H9 (cell line): ENCODE measurements around the gene TSSK6. TPM values are rescaled to one million over a fixed set of nuclear protein-coding genes. Genes with fewer than 3 reads are reported as not detected.
A peak's percentile ranks its signal among the peaks of the same experiment; 100 is the strongest.

ENCODE experiments used
- DNase-seq: peaks from one replicate; pipeline ENCODE4 v3.0.0-alpha.2; 2017
- H2AFZ ChIP-seq: one replicate; pipeline ENCODE4 v1.6.1; 2013; ENCODE audit warnings: mild to moderate bottlenecking, low read length, control low read depth, moderate library complexity
- H2AK5ac ChIP-seq: 2 replicates; pipeline ENCODE4 v1.6.1; 2013; ENCODE audit warnings: low read length, control low read depth, mixed read lengths; ENCODE audit not compliant: insufficient read length
- H2BK120ac ChIP-seq: one replicate; pipeline ENCODE4 v1.6.1; 2013; ENCODE audit warnings: low read depth, mild to moderate bottlenecking, low read length, control low read depth, inconsistent platforms; ENCODE audit not compliant: poor library complexity, severe bottlenecking
- H2BK12ac ChIP-seq: 2 replicates; pipeline ENCODE4 v1.6.1; 2013; ENCODE audit warnings: low read length, control low read depth, mixed read lengths, low read depth; ENCODE audit not compliant: insufficient read length
- H2BK15ac ChIP-seq: 2 replicates; pipeline ENCODE4 v1.6.1; 2013; ENCODE audit warnings: low read depth, low read length, control low read depth
- H2BK20ac ChIP-seq: one replicate; pipeline ENCODE4 v1.6.1; 2013; ENCODE audit warnings: low read depth, mild to moderate bottlenecking, low read length, control low read depth, inconsistent platforms; ENCODE audit not compliant: poor library complexity, severe bottlenecking
- H2BK5ac ChIP-seq: 2 replicates; pipeline ENCODE4 v1.6.1; 2013; ENCODE audit warnings: low read length, control low read depth, mixed read lengths; ENCODE audit not compliant: insufficient read length
- H3K14ac ChIP-seq: 2 replicates; pipeline ENCODE4 v1.6.1; 2013; ENCODE audit warnings: low read length, control low read depth; ENCODE audit not compliant: insufficient read depth
- H3K18ac ChIP-seq: 2 replicates; pipeline ENCODE4 v1.6.1; 2013; ENCODE audit warnings: low read depth, mild to moderate bottlenecking, mixed read lengths, low read length, control low read depth; ENCODE audit not compliant: insufficient read length
- H3K23ac ChIP-seq: 2 replicates; pipeline ENCODE4 v1.6.1; 2013; ENCODE audit warnings: low read length, control low read depth, mixed read lengths, low read depth; ENCODE audit not compliant: insufficient read length
- H3K23me2 ChIP-seq: 2 replicates; pipeline ENCODE4 v1.6.1; 2013; ENCODE audit warnings: low read depth, mild to moderate bottlenecking, mixed read lengths, low read length, control low read depth; ENCODE audit not compliant: insufficient read length, poor library complexity, severe bottlenecking
- H3K27ac ChIP-seq: 2 replicates; pipeline ENCODE4 v1.5.1; 2013; ENCODE audit warnings: low read length, control low read depth, mixed read lengths, low read depth; ENCODE audit not compliant: insufficient read length
- H3K27me3 ChIP-seq: 2 replicates; pipeline ENCODE4 v1.6.1; 2013; ENCODE audit warnings: low read length, control low read depth, inconsistent platforms; ENCODE audit not compliant: insufficient read depth
- H3K4ac ChIP-seq: 2 replicates; pipeline ENCODE4 v1.6.1; 2013; ENCODE audit warnings: low read depth, mild to moderate bottlenecking, control low read depth, inconsistent platforms, low read length, moderate library complexity
- H3K4me1 ChIP-seq: 2 replicates; pipeline ENCODE4 v1.6.1; 2013; ENCODE audit warnings: low read length, control low read depth, inconsistent platforms; ENCODE audit not compliant: insufficient read depth
- H3K4me2 ChIP-seq: 2 replicates; pipeline ENCODE4 v1.6.1; 2013; ENCODE audit warnings: low read length, control low read depth, mixed read lengths; ENCODE audit not compliant: insufficient read length, insufficient read depth
- H3K56ac ChIP-seq: 2 replicates; pipeline ENCODE4 v1.6.1; 2013; ENCODE audit warnings: low read depth, mild to moderate bottlenecking, mixed read lengths, low read length, control low read depth; ENCODE audit not compliant: insufficient read length
- H3K79me1 ChIP-seq: 2 replicates; pipeline ENCODE4 v1.6.1; 2013; ENCODE audit warnings: low read depth, mild to moderate bottlenecking, moderate library complexity, low read length, control low read depth, inconsistent platforms; ENCODE audit not compliant: insufficient read depth, poor library complexity, severe bottlenecking
- H3K79me2 ChIP-seq: 2 replicates; pipeline ENCODE4 v1.6.1; 2013; ENCODE audit warnings: low read length, control low read depth, inconsistent platforms; ENCODE audit not compliant: insufficient read depth
- H3K9ac ChIP-seq: 2 replicates; pipeline ENCODE4 v1.6.1; 2013; ENCODE audit warnings: low read length, control low read depth, mixed read lengths; ENCODE audit not compliant: insufficient read length; ENCODE audit errors: extremely low read depth
- H3K9me3 ChIP-seq: one replicate; pipeline ENCODE4 v1.6.1; 2013; ENCODE audit warnings: low read depth, low read length, inconsistent platforms; ENCODE audit not compliant: control insufficient read depth
- H3T11ph ChIP-seq: one replicate; pipeline ENCODE4 v1.6.1; 2013; ENCODE audit warnings: mild to moderate bottlenecking, low read length, control low read depth, inconsistent platforms
- H4K20me1 ChIP-seq: one replicate; pipeline ENCODE4 v1.6.1; 2013; ENCODE audit not compliant: control insufficient read depth, insufficient read length, insufficient read depth
- H4K5ac ChIP-seq: 2 replicates; pipeline ENCODE4 v1.6.1; 2013; ENCODE audit warnings: low read depth, mild to moderate bottlenecking, mixed read lengths, low read length, control low read depth; ENCODE audit not compliant: insufficient read length
- H4K8ac ChIP-seq: replicated peaks from 2 replicates; pipeline ENCODE4 v1.6.1; 2013; ENCODE audit warnings: low read length, control low read depth, mixed read lengths, low read depth; ENCODE audit not compliant: insufficient read length
- H4K91ac ChIP-seq: 2 replicates; pipeline ENCODE4 v1.6.1; 2013; ENCODE audit warnings: low read depth, mild to moderate bottlenecking, moderate library complexity, mixed read lengths, low read length, control low read depth; ENCODE audit not compliant: insufficient read length
- H3K27ac Mint-ChIP-seq, 3 experiments: 2 replicates in 2 of 3; 3 replicates in 1 of 3; pipeline ENCODE4 v1.8.0; 2020 to 2021; ENCODE audit warnings: mixed read lengths in 3 of 3, mild to moderate bottlenecking in 1 of 3, moderate library complexity in 1 of 3
- H3K27me3 Mint-ChIP-seq: 2 replicates; pipeline ENCODE4 v1.8.0; 2021; ENCODE audit warnings: low read depth, mild to moderate bottlenecking, moderate library complexity, mixed read lengths
- H3K36me3 Mint-ChIP-seq, 3 experiments: 2 replicates in 2 of 3; 3 replicates in 1 of 3; pipeline ENCODE4 v1.8.0; 2020 to 2021; ENCODE audit warnings: low read depth in 3 of 3, mixed read lengths in 3 of 3; ENCODE audit not compliant: insufficient read depth in 1 of 3
- H3K4me1 Mint-ChIP-seq, 2 experiments: 2 replicates each; pipeline ENCODE4 v1.8.0; 2020; ENCODE audit warnings: mixed read lengths in 2 of 2
- H3K4me3 Mint-ChIP-seq, 2 experiments: 2 replicates in 1 of 2; 3 replicates in 1 of 2; pipeline ENCODE4 v1.8.0; 2020 to 2021; ENCODE audit warnings: mild to moderate bottlenecking in 2 of 2, mixed read lengths in 2 of 2, moderate library complexity in 1 of 2
- H3K9me3 Mint-ChIP-seq, 2 experiments: 2 replicates in 1 of 2; 3 replicates in 1 of 2; pipeline ENCODE4 v1.8.0; 2020; ENCODE audit warnings: mild to moderate bottlenecking in 2 of 2, mixed read lengths in 2 of 2, moderate library complexity in 1 of 2
- CTCF ChIP-seq: fragments of 200-600 bp; sonication (generic); conservative IDR thresholded peaks from 3 replicates; pipeline ENCODE4 v1.8.0; 2021; ENCODE audit warnings: antibody characterized with exemption, mild to moderate bottlenecking
- WGBS: extraction: QIAGEN DNeasy Blood & Tissue Kit; methylation state at CpG from one replicate; pipeline ENCODE4 v1.1.7; 2013; ENCODE audit warnings: missing lambda C conversion rate, low lambda C conversion rate, mixed read lengths; ENCODE audit not compliant: insufficient read length; ENCODE audit errors: extremely low coverage; 5-methylcytosine and 5-hydroxymethylcytosine counted together
- total RNA-seq: library from RNA; stranded (reverse); gene quantifications from 2 replicates; pipeline ENCODE4 v1.2.1, GENCODE V29; 2021

TSSK6 gene
- total RNA-seq, 1 experiment from 2014 or later: 2.6 TPM

- H2BK20ac ChIP-seq: no peak overlapping the region
- TF ChIP-seq CTCF: no peak
- Mint-ChIP-seq H3K4me1 (peaks cover 3 to 12% of the 10 kb centered on the region in 2 experiments), H3K4me3 (no peak overlapping the region), H3K27ac (peak overlapping the region in 2 of 3 experiments; percentile 36 to 90; a peak in 2 of 7 replicates), H3K36me3 (peaks cover 23 to 56% (median 48%) of the 10 kb centered on the region in 3 experiments), H3K27me3 (peaks cover 4% of the 10 kb centered on the region; the same call in 1 of the 2 replicates), H3K9me3 (no peaks in the 10 kb centered on the region)
- no peaks in the 10 kb centered on the region for H3K4me1 ChIP-seq
- H3K14ac ChIP-seq: no peak overlapping the region
- no CpG with 5 or more reads among the region's 8 CpGs for WGBS
- H3K79me2 ChIP-seq: no peaks in the 10 kb centered on the region
- H3K79me1 ChIP-seq: no peaks in the 10 kb centered on the region
- no peak for DNase-seq
- no peak overlapping the region for H3K18ac ChIP-seq
- no peak overlapping the region for H2BK15ac ChIP-seq
- H3K9me3 ChIP-seq: no peaks in the 10 kb centered on the region
- no peak overlapping the region for H4K91ac ChIP-seq
- no peak overlapping the region for H3K4me2 ChIP-seq
- no peak overlapping the region for H3T11ph ChIP-seq
- no peaks in the 10 kb centered on the region for H3K23me2 ChIP-seq
- H2AFZ ChIP-seq: no peak overlapping the region
- H3K27me3 ChIP-seq: no peaks in the 10 kb centered on the region
- H3K56ac ChIP-seq: no peak overlapping the region
- H4K8ac ChIP-seq: no peak overlapping the region
- H3K27ac ChIP-seq: no peak overlapping the region
- no peak overlapping the region for H3K4ac ChIP-seq
- H2AK5ac ChIP-seq: no peak overlapping the region
- H3K23ac ChIP-seq: no peak overlapping the region
- H3K9ac ChIP-seq: no peak overlapping the region
- no peak overlapping the region for H4K5ac ChIP-seq
- no peak overlapping the region for H2BK5ac ChIP-seq
- H2BK120ac ChIP-seq: no peak overlapping the region
- H4K20me1 ChIP-seq: no peaks in the 10 kb centered on the region
- no peak overlapping the region for H2BK12ac ChIP-seq
Observed at GRCh38 chr19:19507354-19507753, 8.0 kb downstream of the TSSK6 start.
